GM12873 (cell line): Measurements from ENCODE around the gene NRP1.

Experiments used
- CTCF ChIP-seq: IDR thresholded peaks from 2 replicates; pipeline ENCODE4 v1.5.1; 2012; ENCODE audit warnings: low read depth, mild to moderate bottlenecking, moderate library complexity, low read length, control low read depth; ENCODE audit not compliant: insufficient read depth; ENCODE audit errors: missing control alignments

NRP1 gene

DNA sequence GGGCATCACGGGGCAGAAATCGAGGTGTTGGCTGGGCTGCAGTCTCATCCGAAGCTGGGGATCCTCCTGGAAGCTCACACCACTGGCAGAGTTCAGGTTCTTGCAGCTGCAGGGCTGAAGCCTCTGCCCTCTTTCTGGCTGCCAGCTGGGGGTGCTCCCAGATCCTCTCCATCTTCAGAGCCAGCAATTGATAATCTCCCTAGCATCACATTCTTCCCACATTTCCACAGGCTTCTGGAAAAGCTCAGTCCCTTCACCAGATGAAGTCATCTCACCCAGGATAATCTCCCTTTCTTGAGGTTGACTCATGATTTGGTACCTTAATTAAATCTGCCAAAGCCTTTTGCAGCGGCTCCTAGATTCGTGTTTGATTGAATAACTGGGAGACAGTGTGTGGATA, 55.2 kb downstream of the NRP1 start:
- no peak for TF ChIP-seq CTCF

DNA sequence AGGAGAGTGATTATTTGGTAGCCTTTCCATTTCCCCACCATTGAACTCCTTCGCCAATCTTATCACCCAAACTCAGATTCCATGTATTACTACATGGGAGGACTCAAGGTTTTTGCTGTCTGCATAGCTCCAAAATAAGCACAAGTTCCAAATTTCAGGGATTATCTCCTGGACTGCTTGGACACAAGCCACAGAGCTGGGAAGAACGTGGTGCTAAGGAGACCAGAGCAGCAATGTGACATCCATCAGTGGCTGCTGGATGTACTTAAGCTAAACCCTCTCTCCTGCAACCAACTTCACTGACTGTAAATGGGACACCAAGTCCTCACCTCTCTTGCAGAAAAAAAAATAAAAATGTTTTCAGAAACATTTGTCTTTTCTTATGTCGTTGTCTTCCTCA, 56.3 kb downstream of the NRP1 start:
- TF ChIP-seq CTCF, result no peak

- TF ChIP-seq CTCF, result no peak
Measured at GRCh38 chr10:33277135-33277536, 57.3 kb downstream of the NRP1 start.

GRCh38 chr10:33276282-33276923, 58.1 kb downstream of the NRP1 start:
- TF ChIP-seq CTCF, result no peak

- TF ChIP-seq CTCF, result no peak
Measured at GRCh38 chr10:33274096-33274785, 60.2 kb downstream of the NRP1 start.

GRCh38 chr10:33273295-33274002, 61.0 kb downstream of the NRP1 start:
- TF ChIP-seq CTCF, result no peak

DNA sequence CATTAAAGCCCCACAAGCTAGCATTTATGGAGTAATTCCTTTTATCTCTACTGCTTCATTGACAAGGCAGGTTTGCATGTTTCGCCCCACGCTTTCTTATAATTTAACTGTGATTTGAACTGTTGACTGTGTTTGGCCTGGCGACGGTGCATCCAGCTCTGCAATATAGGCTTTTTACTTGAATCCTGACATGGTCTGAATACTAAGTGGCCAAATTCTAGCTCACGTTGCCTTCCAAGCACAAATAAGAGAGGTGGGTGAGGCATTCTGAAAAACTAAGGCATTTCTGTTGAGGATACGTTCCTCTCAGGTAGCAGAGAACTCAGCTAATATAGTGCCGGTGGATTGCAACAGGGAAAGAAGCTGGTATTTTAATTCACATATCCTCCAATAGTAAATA, 61.8 kb downstream of the NRP1 start:
- no peak for TF ChIP-seq CTCF
